Activated CD8-positive, alpha-beta T cell treated with anti-CD3 and anti-CD28 coated beads for 36 hours (primary cell): ENCODE results near the gene PARS2. TPM values are rescaled to one million over a fixed set of nuclear protein-coding genes. Genes with fewer than 3 reads are reported as not detected.
A peak's percentile ranks its signal among the peaks of the same experiment; 100 is the strongest.

ENCODE experiments used
- ATAC-seq: fragments of 200-7000 bp; cut with Tn5 transposase; one replicate; pipeline ENCODE4 v1.10.0; 2021; ENCODE audit warnings: mild to moderate bottlenecking, moderate library complexity
- CTCF ChIA-PET: fragments of 350-600 bp; sonication (Branson Sonifier 250); formaldehyde crosslinking; loops from one replicate; lab custom pipeline; 2021; ENCODE audit warnings: antibody characterized with exemption; lab: Charles Lee
- POLR2A ChIA-PET: fragments of 350-600 bp; sonication (Branson Sonifier 250); formaldehyde crosslinking; loops from one replicate; lab custom pipeline; 2021; ENCODE audit warnings: antibody characterized with exemption; lab: Charles Lee
- DNase-seq: peaks from one replicate; pipeline ENCODE4 v3.0.0-alpha.2; 2020
- H3K27ac Mint-ChIP-seq: one replicate; pipeline ENCODE4 v1.8.0; 2021; ENCODE audit warnings: mild to moderate bottlenecking, mixed read lengths
- H3K27me3 Mint-ChIP-seq: one replicate; pipeline ENCODE4 v1.8.0; 2021; ENCODE audit warnings: mixed read lengths
- H3K36me3 Mint-ChIP-seq: one replicate; pipeline ENCODE4 v1.8.0; 2021; ENCODE audit warnings: low read depth, mixed read lengths
- H3K4me1 Mint-ChIP-seq: one replicate; pipeline ENCODE4 v1.8.0; 2021; ENCODE audit warnings: low read depth, mixed read lengths
- H3K4me3 Mint-ChIP-seq: one replicate; pipeline ENCODE4 v1.8.0; 2021; ENCODE audit warnings: mild to moderate bottlenecking, moderate library complexity, mixed read lengths
- H3K9me3 Mint-ChIP-seq: one replicate; pipeline ENCODE4 v1.8.0; 2021; ENCODE audit warnings: mixed read lengths
- CTCF ChIP-seq: fragments of 200-600 bp; IDR thresholded peaks from one replicate; pipeline ENCODE4 v1.8.0; 2022; ENCODE audit warnings: antibody characterized with exemption, mild to moderate bottlenecking
- intact Hi-C: fragments of 100-400 bp; cut with micrococcal nuclease; formaldehyde crosslinking; loops from one replicate; pipeline ENCODE4 v1.10.0; 2022
- total RNA-seq, 2 experiments: library from RNA; stranded (reverse); gene quantifications; one replicate each; pipeline ENCODE4 v1.2.3, GENCODE V29; 2021

PARS2 gene
- total RNA-seq, 2 experiments from 2014 or later: 6.0 to 6.7 TPM

DNA sequence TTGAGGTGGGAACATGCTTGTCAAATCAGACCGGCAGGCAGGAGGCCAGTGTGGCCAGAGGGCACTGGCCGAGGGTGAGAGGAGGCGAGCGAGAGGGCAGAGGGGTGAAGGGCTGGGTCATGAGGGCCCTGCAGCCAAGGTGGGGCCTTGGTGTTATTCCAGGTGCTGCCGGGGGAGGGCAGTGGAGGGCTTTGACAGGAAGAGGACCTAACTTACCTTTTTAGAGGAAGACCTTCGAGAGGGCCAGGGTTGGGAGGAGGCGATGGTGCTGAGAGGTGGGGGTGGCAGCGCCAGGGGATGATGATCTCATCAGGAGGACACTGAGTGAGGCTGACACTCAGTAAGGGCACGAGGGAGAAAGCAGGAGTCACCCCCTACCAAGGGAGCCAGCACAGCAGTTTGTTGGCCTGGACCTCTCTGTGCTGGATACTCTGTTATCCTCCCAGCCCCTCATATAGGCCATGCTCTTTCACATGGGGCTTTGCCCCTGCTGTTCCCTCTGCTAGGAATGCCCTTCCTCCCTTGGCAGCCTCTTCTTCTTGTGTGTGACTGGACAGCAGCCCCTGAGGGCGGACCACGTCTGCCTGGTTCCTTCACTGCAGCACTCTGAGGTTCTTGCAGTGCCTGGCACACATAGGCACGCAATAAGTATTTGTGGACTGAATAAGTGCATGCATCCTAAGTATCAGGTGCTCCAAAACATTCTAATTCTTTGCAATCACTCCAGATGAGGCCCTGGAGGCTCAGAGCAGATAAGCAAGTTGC is 44.3 kb upstream of the PARS2 start:
- Mint-ChIP-seq H3K4me1 (peaks cover 17% of the 10 kb centered on the region), H3K27me3 (no peaks in the 10 kb centered on the region), H3K9me3 (no peaks in the 10 kb centered on the region), H3K4me3 (no peak overlapping the region), H3K27ac (no peak overlapping the region), H3K36me3 (no peaks in the 10 kb centered on the region)
- ATAC-seq: no peak
- DNase-seq: no peak
- POLR2A ChIA-PET: interaction anchor here (1.1 kb wide), 1 partner anchor 8 kb away, joined by 3 read pairs; the partner anchor contains the start of gene TTC22
- TF ChIP-seq CTCF: no peak
- CTCF ChIA-PET: interaction anchor here (1.6 to 1.9 kb wide), 5 partner anchors 8 to 137 kb away, joined by 4 to 25 read pairs (median 11); partner anchors contain the start of gene TTC22
- intact Hi-C loops: no loop called here

DNA sequence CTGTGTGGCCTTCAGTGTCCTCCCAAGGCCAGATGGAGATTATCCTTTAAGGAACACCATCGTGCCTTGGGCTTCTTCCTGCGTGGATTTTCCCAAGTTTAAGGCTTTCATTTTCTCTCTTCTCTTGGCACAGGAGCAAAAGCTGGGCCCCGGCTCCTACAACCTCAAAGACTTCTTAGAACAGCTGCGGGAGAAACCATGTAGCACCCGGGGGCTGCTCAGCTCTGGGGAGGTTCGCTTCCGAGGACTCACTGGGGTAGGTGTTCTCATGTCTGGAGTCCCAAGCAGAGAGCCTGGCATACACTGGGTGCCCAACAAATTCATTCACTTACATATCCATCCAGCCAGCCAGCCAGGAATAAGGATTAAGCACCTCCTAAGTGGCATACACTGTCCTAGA is 43.4 kb upstream of the PARS2 start:
- Mint-ChIP-seq H3K9me3 (no peaks in the 10 kb centered on the region), H3K4me1 (peaks cover 22% of the 10 kb centered on the region), H3K36me3 (no peaks in the 10 kb centered on the region), H3K4me3 (no peak overlapping the region), H3K27ac (no peak overlapping the region), H3K27me3 (no peaks in the 10 kb centered on the region)
- intact Hi-C loops: no loop called here
- no peak for TF ChIP-seq CTCF
- ChIA-PET POLR2A (interaction anchor here (1.0 to 1.4 kb wide), 2 partner anchors 15 to 91 kb away, joined by 3 read pairs; no protein-coding TSS in a partner anchor), CTCF (interaction anchor here (1.3 kb wide), 1 partner anchor 133 kb away, joined by 3 read pairs; no protein-coding TSS in a partner anchor)
- ATAC-seq: no peak
- no peak for DNase-seq

DNA sequence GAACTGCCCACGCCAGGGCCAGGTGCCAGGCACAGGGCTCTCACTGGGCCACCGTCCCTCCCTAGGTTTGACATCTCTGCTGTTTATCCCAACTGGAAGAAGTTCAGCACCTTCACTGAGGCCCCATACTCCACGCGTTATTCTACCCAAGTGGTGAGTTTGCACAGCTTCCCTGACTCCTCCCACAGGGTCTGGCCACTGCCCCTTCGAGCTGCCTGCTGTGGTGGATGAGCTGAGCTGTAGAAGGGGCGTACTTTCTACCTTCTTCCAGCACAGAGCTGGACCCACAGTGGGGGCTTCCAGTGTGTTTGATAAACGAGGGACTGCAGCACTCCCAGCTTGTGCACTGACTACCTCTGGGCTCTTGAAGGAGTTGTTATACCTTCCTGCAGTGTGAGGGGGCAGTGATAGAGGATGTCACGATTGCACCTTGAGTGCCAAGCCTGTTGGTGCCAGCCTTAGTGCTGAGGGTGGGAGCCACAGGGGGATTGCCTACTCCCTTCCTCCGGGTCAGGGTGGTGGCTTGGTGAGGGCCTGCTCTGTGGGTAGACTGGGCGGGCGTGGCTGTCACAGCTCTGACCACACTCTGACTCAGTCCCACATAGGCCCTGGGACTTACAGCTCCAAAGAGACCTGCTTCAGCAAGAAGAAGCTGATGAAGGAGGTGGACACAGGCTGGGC is 42.7 kb upstream of the PARS2 start:
- ChIA-PET POLR2A (interaction anchor here (1.0 to 1.4 kb wide), 3 partner anchors 11 to 90 kb away, joined by 3 to 5 read pairs (median 3); no protein-coding TSS in a partner anchor), CTCF (interaction anchor here (1.3 kb wide), 2 partner anchors 15 to 132 kb away, joined by 3 to 11 read pairs; no protein-coding TSS in a partner anchor)
- TF ChIP-seq CTCF: no peak
- no peak overlapping the region for H3K4me3 Mint-ChIP-seq
- no peak overlapping the region for H3K27ac Mint-ChIP-seq
- intact Hi-C loops: no loop called here
- no peaks in the 10 kb centered on the region for H3K9me3 Mint-ChIP-seq
- peak; percentile 49 for ATAC-seq
- H3K4me1 Mint-ChIP-seq: peaks cover 22% of the 10 kb centered on the region
- DNase-seq: peak; percentile 40
- H3K27me3 Mint-ChIP-seq: no peaks in the 10 kb centered on the region
- no peaks in the 10 kb centered on the region for H3K36me3 Mint-ChIP-seq

- Mint-ChIP-seq H3K4me3 (no peak overlapping the region), H3K4me1 (peaks cover 28% of the 10 kb centered on the region), H3K27ac (no peak overlapping the region), H3K27me3 (no peaks in the 10 kb centered on the region), H3K36me3 (no peaks in the 10 kb centered on the region), H3K9me3 (no peaks in the 10 kb centered on the region)
- intact Hi-C loops: loop anchor here (2.0 kb wide), 1 partner anchor 89 kb away; no protein-coding TSS in a partner anchor
- TF ChIP-seq CTCF: no peak
- DNase-seq (no peak), ATAC-seq (no peak)
- ChIA-PET CTCF (no interaction called here), POLR2A (no interaction called here)
Measured at GRCh38 chr1:54805981-54806381, 41.7 kb upstream of the PARS2 start.
